Left ventricle myocardium inferior (tissue), 1 donor: ENCODE measurements around the gene NUBPL. TPM values are rescaled to one million over a fixed set of nuclear protein-coding genes. Genes with fewer than 3 reads are reported as not detected.

Source experiments
- DNase-seq: peaks from one replicate; pipeline ENCODE4 v3.0.0-alpha.2; 2020
- H3K27ac ChIP-seq: fragments of 200-600 bp; replicated peaks from 2 replicates; pipeline ENCODE4 v1.8.0; 2021
- H3K27me3 ChIP-seq: fragments of 200-600 bp; 2 replicates; pipeline ENCODE4 v1.8.0; 2021; ENCODE audit warnings: low read depth
- H3K36me3 ChIP-seq: fragments of 200-600 bp; 2 replicates; pipeline ENCODE4 v1.8.0; 2021
- H3K4me1 ChIP-seq: fragments of 200-600 bp; 2 replicates; pipeline ENCODE4 v1.8.0; 2021
- H3K4me3 ChIP-seq: fragments of 200-600 bp; 2 replicates; pipeline ENCODE4 v1.8.0; 2021; ENCODE audit warnings: mild to moderate bottlenecking, moderate library complexity
- H3K9me3 ChIP-seq: fragments of 200-600 bp; replicated peaks from 2 replicates; pipeline ENCODE4 v1.8.0; 2021
- CTCF ChIP-seq: fragments of 200-600 bp; IDR thresholded peaks from 2 replicates; pipeline ENCODE4 v1.8.0; 2021; ENCODE audit warnings: antibody characterized with exemption, mild to moderate bottlenecking, borderline replicate concordance
- intact Hi-C: fragments of 100-400 bp; cut with micrococcal nuclease; formaldehyde crosslinking; loops from one replicate; pipeline ENCODE4 v1.11.0; 2022
- total RNA-seq: library from RNA; stranded (reverse); fragmentation: NEBNext Ultra II Directional; extraction: Animal tissue kit (Norgen Biotek cat#: 25700); gene quantifications from one replicate; pipeline ENCODE4 v1.2.1, GENCODE V29; 2021
- donor health status: DM: no; HTN: yes; CAD: no; lungs with severe emphysema.

Gene NUBPL
- total RNA-seq, 1 donor from 2014 or later, result 32.2 TPM

- Histone ChIP-seq H3K4me1 (no peaks in the 10 kb centered on the region), H3K27me3 (no peaks in the 10 kb centered on the region), H3K36me3 (no peaks in the 10 kb centered on the region), H3K4me3 (no peak overlapping the region), H3K9me3 (no peaks in the 10 kb centered on the region), H3K27ac (no peak overlapping the region)
- DNase-seq, result no peak
- no peak for TF ChIP-seq CTCF
- intact Hi-C loops, result no loop called here
These were observed 197.7 kb downstream of the NUBPL start for GRCh38 chr14:31758941-31759340.

- no peaks in the 10 kb centered on the region for H3K9me3 ChIP-seq
- DNase-seq, result no peak
- no peaks in the 10 kb centered on the region for H3K27me3 ChIP-seq
- intact Hi-C loops, result no loop called here
- H3K4me1 ChIP-seq, result no peaks in the 10 kb centered on the region
- no peak overlapping the region for H3K27ac ChIP-seq
- TF ChIP-seq CTCF, result no peak
- H3K36me3 ChIP-seq, result no peaks in the 10 kb centered on the region
- H3K4me3 ChIP-seq, result no peak overlapping the region
These were observed 199.1 kb downstream of the NUBPL start for GRCh38 chr14:31760277-31760676.

GRCh38 chr14:31761325-31761724, 200.1 kb downstream of the NUBPL start:
- TF ChIP-seq CTCF, result no peak
- H3K9me3 ChIP-seq, result no peaks in the 10 kb centered on the region
- H3K4me1 ChIP-seq, result no peaks in the 10 kb centered on the region
- DNase-seq, result no peak
- intact Hi-C loops, result no loop called here
- H3K4me3 ChIP-seq, result no peak overlapping the region
- no peaks in the 10 kb centered on the region for H3K27me3 ChIP-seq
- H3K27ac ChIP-seq, result no peak overlapping the region
- H3K36me3 ChIP-seq, result no peaks in the 10 kb centered on the region

- intact Hi-C loops, result no loop called here
- no peaks in the 10 kb centered on the region for H3K9me3 ChIP-seq
- no peak for TF ChIP-seq CTCF
These were observed 201.8 kb downstream of the NUBPL start for GRCh38 chr14:31763041-31763440.

GRCh38 chr14:31766315-31766892, 205.2 kb downstream of the NUBPL start:
- no peaks in the 10 kb centered on the region for H3K27me3 ChIP-seq
- DNase-seq, result no peak
- no peak overlapping the region for H3K27ac ChIP-seq
- intact Hi-C loops, result no loop called here
- H3K4me3 ChIP-seq, result no peak overlapping the region
- H3K4me1 ChIP-seq, result peaks cover 12% of the 10 kb centered on the region
- no peaks in the 10 kb centered on the region for H3K9me3 ChIP-seq
- no peaks in the 10 kb centered on the region for H3K36me3 ChIP-seq
- TF ChIP-seq CTCF, result no peak

More at GRCh38 chr14:31763041-31763440, 201.8 kb downstream of the NUBPL start:
- no peak for DNase-seq
- no peaks in the 10 kb centered on the region for H3K4me1 ChIP-seq
- H3K36me3 ChIP-seq, result no peaks in the 10 kb centered on the region
- no peak overlapping the region for H3K27ac ChIP-seq
- no peak overlapping the region for H3K4me3 ChIP-seq
- no peaks in the 10 kb centered on the region for H3K27me3 ChIP-seq

GRCh38 chr14:31768355-31768754, 207.2 kb downstream of the NUBPL start:
- no peak for DNase-seq
- Histone ChIP-seq H3K27ac (no peak overlapping the region), H3K36me3 (no peaks in the 10 kb centered on the region), H3K9me3 (no peaks in the 10 kb centered on the region), H3K4me3 (no peak overlapping the region), H3K4me1 (peaks cover 12% of the 10 kb centered on the region), H3K27me3 (no peaks in the 10 kb centered on the region)
- TF ChIP-seq CTCF, result no peak
- intact Hi-C loops, result no loop called here
